ENCODE measurements around the gene ZMYND8.

GRCh38 chr20:47396762-47397476 is 40.4 kb upstream of the ZMYND8 start:
- no peak for TF ChIP-seq SPI1 (IDR thresholded peaks at IDR 0.05; ENCODE audit: low read depth, low read length)
- no peak for TF ChIP-seq POLR2A (IDR thresholded peaks at IDR 0.05; ENCODE audit: low read depth, low read length)
- no peak for TF ChIP-seq POLR2AphosphoS5 (IDR thresholded peaks at IDR 0.05; ENCODE audit: low read depth, low read length)
- no peak for TF ChIP-seq TAF1 (IDR thresholded peaks at IDR 0.05; ENCODE audit: low read depth, low read length)
- no peak for TF ChIP-seq POU2F2 (IDR thresholded peaks at IDR 0.05; ENCODE audit: low read depth, low read length)
- no peak for TF ChIP-seq PAX5 (IDR thresholded peaks at IDR 0.05; ENCODE audit: insufficient read depth, low read length, severe bottlenecking)
